Measurements from ENCODE around the gene SEC31B. TPM values are rescaled to one million over a fixed set of nuclear protein-coding genes. Genes with fewer than 3 reads are reported as not detected.

The SEC31B gene
- total and polyA plus RNA-seq, 9 of the 15 experiments (the other 6 are each of a cell fraction or from before 2014, with no cell fraction given), result 0.91 to 7.0 (median 2.4) TPM

- TF ChIP-seq PATZ1 (CRISPR knock-in tag; IDR thresholded peaks at IDR 0.05; ENCODE audit: borderline replicate concordance) (no peak), ZKSCAN3 (CRISPR knock-in tag; IDR thresholded peaks at IDR 0.05) (no peak), SAP30 (IDR thresholded peaks at IDR 0.05; ENCODE audit: borderline replicate concordance, insufficient read depth, low read depth, low read length, poor library complexity, severe bottlenecking) (no peak)
Measured at GRCh38 chr10:100568912-100569311, 49.3 kb upstream of the SEC31B start (continued).

- in situ Hi-C loops (cut with MboI), result loop anchor here (25.0 kb wide), 1 partner anchor 294 kb away; no protein-coding TSS in a partner anchor
- CTCF ChIA-PET (ENCODE audit: low intra/inter-chr PET ratio), result no interaction called here
Measured at GRCh38 chr10:100567826-100568225, 48.2 kb upstream of the SEC31B start.

More at GRCh38 chr10:100567826-100568225, 48.2 kb upstream of the SEC31B start:
- H3K9me3 ChIP-seq (replicated peaks; ENCODE audit: control insufficient read depth, insufficient read depth, low read depth, low read length), result no peaks in the 10 kb centered on the region
- peaks cover 3 to 31% of the 10 kb centered on the region in 2 experiments; a peak in 3 of 5 replicates for H3K27me3 ChIP-seq (ENCODE audit: control insufficient read depth in 2 of 2, insufficient read depth in 2 of 2, low read length in 2 of 2)
- no peak overlapping the region for H2AFZ ChIP-seq (ENCODE audit: low read depth, low read length)
- peaks cover 0 to 6% of the 10 kb centered on the region in 2 experiments; a peak in 2 of 5 replicates for H3K4me1 ChIP-seq (replicated peaks in 1 of 2; ENCODE audit: control insufficient read depth in 2 of 2, insufficient read depth in 2 of 2, low read length in 2 of 2)
- POLR2A ChIA-PET, result interaction anchor here (1.0 kb wide), 1 partner anchor 10 kb away, joined by 3 read pairs; no protein-coding TSS in a partner anchor
- FAIRE-seq (no peak), ATAC-seq (no peak), DNase-seq (ENCODE audit: extremely low read depth in 1 of 4, low spot score in 3 of 4) (no peak)
- no TSS peak for BruUV-seq (replicated peaks)
- H4K20me1 ChIP-seq (replicated peaks; ENCODE audit: control insufficient read depth, insufficient read depth, low read length), result no peaks in the 10 kb centered on the region; the same call in 1 of the 2 replicates
- H3K4me2 ChIP-seq (ENCODE audit: insufficient read depth, low read length), result no peak overlapping the region
- WGBS (ENCODE audit: insufficient coverage, low coverage, missing lambda C conversion rate), result 8% methylated on average over 6 of the region's 6 CpGs
- no peaks in the 10 kb centered on the region for H3K9me1 ChIP-seq (ENCODE audit: control insufficient read depth, insufficient read depth, low read length)
- H3K36me3 ChIP-seq (ENCODE audit: control insufficient read depth, insufficient read depth, low read length), result no peaks in the 10 kb centered on the region
- H3K9ac ChIP-seq (ENCODE audit: insufficient read depth in 1 of 2, low read depth in 2 of 2, low read length in 2 of 2), result no peak overlapping the region
- H3K79me2 ChIP-seq (ENCODE audit: control insufficient read depth, insufficient read depth, low read length), result no peaks in the 10 kb centered on the region
- TF ChIP-seq E2F4 (CRISPR knock-in tag; IDR thresholded peaks at IDR 0.05; ENCODE audit: low read depth) (no peak), FOXP4 (CRISPR knock-in tag; IDR thresholded peaks at IDR 0.05; ENCODE audit: borderline replicate concordance) (no peak), ZNF280A (IDR thresholded peaks at IDR 0.05; ENCODE audit: low read depth, partially characterized antibody) (no peak)
- intact Hi-C loops (cut with micrococcal nuclease), result no loop called here
- no peak overlapping the region for H3K27ac ChIP-seq (ENCODE audit: extremely low read depth, low read depth, low read length)
- no peak overlapping the region for H3K4me3 ChIP-seq
